ENCODE measurements around the gene IGFBP4.

DNA sequence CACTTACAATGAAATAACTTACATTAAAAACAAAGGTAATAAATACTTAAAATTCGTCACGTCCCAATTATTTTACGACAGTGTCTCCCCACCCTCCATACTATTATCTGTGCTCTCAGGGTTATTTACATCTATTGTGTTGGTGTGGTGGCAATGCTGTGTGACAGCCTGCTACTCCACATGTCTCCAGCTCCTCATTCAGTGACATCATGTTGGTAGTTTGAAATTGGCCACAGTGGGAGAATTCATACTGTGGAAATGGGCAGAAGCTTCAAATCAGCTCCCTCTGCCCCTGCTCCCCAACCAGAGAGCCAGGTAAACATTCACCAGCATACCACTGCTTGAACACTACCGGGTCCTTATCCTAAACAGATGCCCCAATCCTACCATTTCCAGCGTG lies 51.9 kb downstream of the IGFBP4 start:
- TF ChIP-seq POLR2A (IDR thresholded peaks at IDR 0.05) = no peak
- TF ChIP-seq, protein P1, sequence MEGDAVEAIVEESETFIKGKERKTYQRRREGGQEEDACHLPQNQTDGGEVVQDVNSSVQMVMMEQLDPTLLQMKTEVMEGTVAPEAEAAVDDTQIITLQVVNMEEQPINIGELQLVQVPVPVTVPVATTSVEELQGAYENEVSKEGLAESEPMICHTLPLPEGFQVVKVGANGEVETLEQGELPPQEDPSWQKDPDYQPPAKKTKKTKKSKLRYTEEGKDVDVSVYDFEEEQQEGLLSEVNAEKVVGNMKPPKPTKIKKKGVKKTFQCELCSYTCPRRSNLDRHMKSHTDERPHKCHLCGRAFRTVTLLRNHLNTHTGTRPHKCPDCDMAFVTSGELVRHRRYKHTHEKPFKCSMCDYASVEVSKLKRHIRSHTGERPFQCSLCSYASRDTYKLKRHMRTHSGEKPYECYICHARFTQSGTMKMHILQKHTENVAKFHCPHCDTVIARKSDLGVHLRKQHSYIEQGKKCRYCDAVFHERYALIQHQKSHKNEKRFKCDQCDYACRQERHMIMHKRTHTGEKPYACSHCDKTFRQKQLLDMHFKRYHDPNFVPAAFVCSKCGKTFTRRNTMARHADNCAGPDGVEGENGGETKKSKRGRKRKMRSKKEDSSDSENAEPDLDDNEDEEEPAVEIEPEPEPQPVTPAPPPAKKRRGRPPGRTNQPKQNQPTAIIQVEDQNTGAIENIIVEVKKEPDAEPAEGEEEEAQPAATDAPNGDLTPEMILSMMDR (IDR thresholded peaks at IDR 0.05) = no peak

Data from lower leg skin (tissue), 3 donors.